ENCODE data around the gene ACKR3.

DNA sequence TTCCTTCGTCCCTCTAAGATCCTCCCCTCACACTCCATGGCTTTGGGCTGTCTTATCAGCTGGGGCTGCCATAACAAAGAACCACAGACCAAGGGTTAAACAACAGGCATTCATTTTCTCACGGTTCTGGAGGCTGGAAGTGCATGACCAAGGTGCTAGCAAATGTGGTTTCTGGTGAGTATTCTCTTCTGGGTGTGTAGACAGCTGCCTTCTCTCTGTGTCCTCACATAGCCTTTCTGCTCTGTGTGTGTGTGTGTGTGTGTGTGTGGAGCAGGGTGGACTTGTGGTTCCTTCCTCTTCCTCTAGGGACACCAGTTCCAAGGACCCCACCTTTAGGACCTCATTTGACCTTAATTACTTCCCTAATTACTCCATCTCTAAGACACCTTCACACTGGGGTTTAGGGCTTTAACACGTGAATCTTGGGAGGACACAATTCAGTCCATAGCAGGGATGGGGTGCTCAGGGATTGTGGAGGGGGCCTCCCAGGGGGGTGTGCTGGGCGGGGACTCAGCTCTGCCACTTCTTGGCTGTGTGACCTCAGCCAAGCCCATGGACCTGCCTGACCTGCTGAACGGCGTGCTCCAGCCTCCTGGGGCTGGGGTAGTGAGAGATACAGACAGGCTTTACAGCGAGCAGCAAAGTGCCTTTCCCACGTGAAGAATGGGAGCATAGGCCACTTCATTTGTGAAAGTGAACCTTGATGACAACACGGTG is 38.0 kb downstream of the ACKR3 start:
- TF ChIP-seq POLR2A (IDR thresholded peaks at IDR 0.05; ENCODE audit: low read depth, low read length) = no peak
- TF ChIP-seq POLR2AphosphoS5 (IDR thresholded peaks at IDR 0.05; ENCODE audit: low read depth, low read length) = no peak
